WTC11 (cell line): Measurements from ENCODE around the gene SBNO2. TPM values are rescaled to one million over a fixed set of nuclear protein-coding genes. Genes with fewer than 3 reads are reported as not detected.
A peak's percentile ranks its signal among the peaks of the same experiment; 100 is the strongest.

ENCODE experiments used
- E2F5 ChIP-seq: sonication (generic); formaldehyde crosslinking; IDR thresholded peaks from 2 replicates; pipeline ENCODE4 v1.8.1; 2022; ENCODE audit warnings: mild to moderate bottlenecking, moderate library complexity, missing genetic modification reagents
- EMX1 ChIP-seq: fragments of 250-450 bp; sonication (Bioruptor Pico); IDR thresholded peaks from 2 replicates; pipeline ENCODE4 v1.8.0; 2021; ENCODE audit warnings: mild to moderate bottlenecking
- ESRRA ChIP-seq: sonication (generic); formaldehyde crosslinking; IDR thresholded peaks from 2 replicates; pipeline ENCODE4 v1.8.1; 2022; ENCODE audit warnings: mild to moderate bottlenecking, missing genetic modification reagents, borderline replicate concordance
- ETV6 ChIP-seq: sonication (generic); formaldehyde crosslinking; IDR thresholded peaks from 2 replicates; pipeline ENCODE4 v1.8.1; 2022; ENCODE audit warnings: mild to moderate bottlenecking, missing genetic modification reagents
- FOXP1 ChIP-seq: sonication (generic); formaldehyde crosslinking; IDR thresholded peaks from 2 replicates; pipeline ENCODE4 v1.8.0; 2022; ENCODE audit warnings: missing genetic modification reagents, mild to moderate bottlenecking, moderate library complexity, borderline replicate concordance
- FOXP4 ChIP-seq: sonication (generic); formaldehyde crosslinking; IDR thresholded peaks from 2 replicates; pipeline ENCODE4 v1.8.0; 2022; ENCODE audit warnings: mild to moderate bottlenecking, missing genetic modification reagents
- HMGXB4 ChIP-seq: sonication (generic); formaldehyde crosslinking; IDR thresholded peaks from 2 replicates; pipeline ENCODE4 v1.8.1; 2023; ENCODE audit warnings: mild to moderate bottlenecking, moderate library complexity, missing genetic modification reagents
- KAT7 ChIP-seq: sonication (generic); formaldehyde crosslinking; IDR thresholded peaks from 2 replicates; pipeline ENCODE4 v1.8.1; 2023; ENCODE audit warnings: missing genetic modification reagents, mild to moderate bottlenecking, borderline replicate concordance
- MYBL2 ChIP-seq: sonication (generic); formaldehyde crosslinking; IDR thresholded peaks from 2 replicates; pipeline ENCODE4 v1.8.1; 2023; ENCODE audit warnings: mild to moderate bottlenecking, moderate library complexity, missing genetic modification reagents
- NFE2L1 ChIP-seq: sonication (generic); formaldehyde crosslinking; IDR thresholded peaks from 2 replicates; pipeline ENCODE4 v1.8.1; 2023; ENCODE audit warnings: missing genetic modification reagents
- NFYB ChIP-seq: sonication (generic); formaldehyde crosslinking; conservative IDR thresholded peaks from 2 replicates; pipeline ENCODE4 v1.8.0; 2022; ENCODE audit warnings: low read depth, missing genetic modification reagents
- PRDM15 ChIP-seq: sonication (generic); formaldehyde crosslinking; IDR thresholded peaks from 2 replicates; pipeline ENCODE4 v1.8.0; 2022; ENCODE audit warnings: missing genetic modification reagents
- TP53 ChIP-seq: sonication (generic); formaldehyde crosslinking; IDR thresholded peaks from 2 replicates; pipeline ENCODE4 v1.8.1; 2023; ENCODE audit warnings: mild to moderate bottlenecking, missing genetic modification reagents
- USF2 ChIP-seq: sonication (generic); formaldehyde crosslinking; IDR thresholded peaks from 2 replicates; pipeline ENCODE4 v1.8.1; 2023; ENCODE audit warnings: mild to moderate bottlenecking, missing genetic modification reagents, moderate library complexity
- ZBTB43 ChIP-seq: sonication (generic); formaldehyde crosslinking; IDR thresholded peaks from 2 replicates; pipeline ENCODE4 v1.8.1; 2023; ENCODE audit warnings: mild to moderate bottlenecking, missing genetic modification reagents
- ZNF281 ChIP-seq: sonication (generic); formaldehyde crosslinking; IDR thresholded peaks from 2 replicates; pipeline ENCODE4 v1.8.0; 2023; ENCODE audit warnings: mild to moderate bottlenecking, missing genetic modification reagents
- ZNF416 ChIP-seq: fragments of 250-450 bp; sonication (Bioruptor Pico); IDR thresholded peaks from 2 replicates; pipeline ENCODE4 v1.9.0; 2021; ENCODE audit warnings: mild to moderate bottlenecking, inconsistent platforms
- total RNA-seq: library from RNA; stranded (reverse); gene quantifications from 3 replicates; pipeline ENCODE4 v1.2.3, GENCODE V29; 2021

Gene SBNO2
- total RNA-seq, 1 experiment from 2014 or later = 57.3 TPM

- TF ChIP-seq FOXP4 (CRISPR knock-in tag) = peak; percentile 18; the same call in 1 of the 2 replicates
- peak; percentile 69 for TF ChIP-seq USF2 (CRISPR knock-in tag)
- peak; percentile 93 for TF ChIP-seq PRDM15 (CRISPR knock-in tag)
- no peak for TF ChIP-seq EMX1 (CRISPR knock-in tag)
- TF ChIP-seq KAT7 (CRISPR knock-in tag) = 0 out of 2 replicates have a peak, but pooled peaks have one; percentile 78
- TF ChIP-seq NFE2L1 (CRISPR knock-in tag) = 0 out of 2 replicates have a peak, but pooled peaks have one; percentile 43
- peak; percentile 71; the same call in 1 of the 2 replicates for TF ChIP-seq ZBTB43 (CRISPR knock-in tag)
- TF ChIP-seq ZNF416 (CRISPR knock-in tag) = 0 out of 2 replicates have a peak, but pooled peaks have one; percentile 44
- 0 out of 2 replicates have a peak, but pooled peaks have one; percentile 30 for TF ChIP-seq ESRRA
- no peak for TF ChIP-seq ZNF281
- peak; percentile 85 for TF ChIP-seq FOXP1 (CRISPR knock-in tag)
- peak; percentile 89; the same call in 1 of the 2 replicates for TF ChIP-seq TP53 (CRISPR knock-in tag)
- TF ChIP-seq NFYB = 0 out of 2 replicates have a peak, but pooled peaks have one; percentile 20
- TF ChIP-seq E2F5 (CRISPR knock-in tag) = peak; percentile 64; the same call in 1 of the 2 replicates
- peak; percentile 61; the same call in 1 of the 2 replicates for TF ChIP-seq HMGXB4 (CRISPR knock-in tag)
- TF ChIP-seq ETV6 (CRISPR knock-in tag) = 0 out of 2 replicates have a peak, but pooled peaks have one; percentile 57
- TF ChIP-seq MYBL2 (CRISPR knock-in tag) = peak; percentile 85
These were observed 102.9 kb downstream of the SBNO2 start (continued) for GRCh38 chr19:1070931-1071791.
